GM23338 (cell line): ENCODE data around the gene MROH2A. TPM values are rescaled to one million over a fixed set of nuclear protein-coding genes. Genes with fewer than 3 reads are reported as not detected.
A peak's percentile ranks its signal among the peaks of the same experiment; 100 is the strongest.

Experiments used
- ATAC-seq: fragments of 200-7000 bp; cut with Tn5 transposase; 3 replicates; pipeline ENCODE4 v1.9.1; 2020
- DNase-seq: peaks from one replicate; pipeline ENCODE4 v3.0.0-alpha.2; 2015; ENCODE audit warnings: low spot score
- H2AFZ ChIP-seq: fragments of 200-600 bp; sonication (generic); 2 replicates; pipeline ENCODE4 v1.8.0; 2016; ENCODE audit warnings: antibody characterized with exemption, mild to moderate bottlenecking, moderate library complexity
- H3F3A ChIP-seq: fragments of 200-600 bp; sonication (generic); replicated peaks from 2 replicates; pipeline ENCODE4 v1.8.0; 2017; ENCODE audit warnings: antibody characterized with exemption, mixed run types, low read depth
- H3K27ac ChIP-seq: fragments of 200-600 bp; sonication (generic); 2 replicates; pipeline ENCODE4 v1.6.1; 2016; ENCODE audit warnings: low read depth
- H3K27me3 ChIP-seq: fragments of 200-600 bp; sonication (generic); 2 replicates; pipeline ENCODE4 v1.8.0; 2016; ENCODE audit warnings: mild to moderate bottlenecking, mixed run types, moderate library complexity; ENCODE audit not compliant: insufficient read depth
- H3K36me3 ChIP-seq: fragments of 200-600 bp; sonication (generic); 2 replicates; pipeline ENCODE4 v1.8.0; 2016; ENCODE audit warnings: mild to moderate bottlenecking; ENCODE audit not compliant: insufficient read depth
- H3K4me1 ChIP-seq: fragments of 200-600 bp; sonication (generic); 2 replicates; pipeline ENCODE4 v1.8.0; 2016; ENCODE audit warnings: mild to moderate bottlenecking, moderate library complexity; ENCODE audit not compliant: insufficient read depth
- H3K4me2 ChIP-seq: fragments of 200-600 bp; sonication (generic); 2 replicates; pipeline ENCODE4 v1.7.1; 2017; ENCODE audit warnings: mixed run types
- H3K4me3 ChIP-seq: fragments of 200-600 bp; sonication (generic); 2 replicates; pipeline ENCODE4 v1.6.1; 2016; ENCODE audit warnings: mixed run types
- H3K79me2 ChIP-seq: fragments of 200-600 bp; sonication (generic); replicated peaks from 2 replicates; pipeline ENCODE4 v1.8.0; 2017; ENCODE audit warnings: mild to moderate bottlenecking; ENCODE audit not compliant: insufficient read depth
- H3K9me2 ChIP-seq: fragments of 200-600 bp; sonication (generic); 2 replicates; pipeline ENCODE4 v1.8.0; 2017; ENCODE audit not compliant: insufficient read depth
- H4K20me1 ChIP-seq: fragments of 200-600 bp; sonication (generic); replicated peaks from 2 replicates; pipeline ENCODE4 v1.8.0; 2017; ENCODE audit warnings: mild to moderate bottlenecking; ENCODE audit not compliant: insufficient read depth
- H3K27ac Mint-ChIP-seq: 2 replicates; pipeline ENCODE4 v1.8.0; 2020; ENCODE audit warnings: inconsistent platforms, mild to moderate bottlenecking, moderate library complexity, mixed read lengths
- H3K27me3 Mint-ChIP-seq: 3 replicates; pipeline ENCODE4 v1.8.0; 2022; ENCODE audit warnings: low read depth, mild to moderate bottlenecking, moderate library complexity, mixed read lengths, inconsistent platforms; ENCODE audit not compliant: insufficient read depth, poor library complexity
- H3K36me3 Mint-ChIP-seq: 3 replicates; pipeline ENCODE4 v1.8.0; 2021; ENCODE audit warnings: low read depth, mild to moderate bottlenecking, inconsistent platforms, moderate library complexity, mixed read lengths
- H3K4me1 Mint-ChIP-seq: 3 replicates; pipeline ENCODE4 v1.8.0; 2020; ENCODE audit warnings: mild to moderate bottlenecking, inconsistent platforms, mixed read lengths
- H3K4me3 Mint-ChIP-seq: 3 replicates; pipeline ENCODE4 v1.8.0; 2021; ENCODE audit warnings: moderate library complexity, mild to moderate bottlenecking, inconsistent platforms, mixed read lengths
- H3K9me3 Mint-ChIP-seq: 3 replicates; pipeline ENCODE4 v1.8.0; 2020; ENCODE audit warnings: moderate library complexity, mild to moderate bottlenecking, inconsistent platforms, mixed read lengths
- CTCF ChIP-seq, 2 experiments: fragments of 200-600 bp in 1 of 2; sonication (generic) in 1 of 2; conservative IDR thresholded peaks; 2 replicates each; pipeline versions ENCODE4 v1.5.1 to v1.6.1; 2016 to 2017; ENCODE audit warnings: antibody characterized with exemption in 2 of 2, low read depth in 2 of 2, mild to moderate bottlenecking in 2 of 2, moderate library complexity in 1 of 2
- ETS1 ChIP-seq: IDR thresholded peaks from 2 replicates; pipeline ENCODE4 v1.6.1; 2016; ENCODE audit warnings: antibody characterized with exemption
- EZH2 ChIP-seq: fragments of 200-600 bp; sonication (generic); IDR thresholded peaks from one replicate; pipeline ENCODE4 v1.8.0; 2017; ENCODE audit warnings: antibody characterized with exemption, mild to moderate bottlenecking, low read depth; ENCODE audit not compliant: unreplicated experiment
- EZH2phosphoT487 ChIP-seq: fragments of 200-600 bp; sonication (generic); IDR thresholded peaks from one replicate; pipeline ENCODE4 v1.8.1; 2018; ENCODE audit warnings: antibody characterized with exemption; ENCODE audit not compliant: unreplicated experiment
- JUNB ChIP-seq: IDR thresholded peaks from one replicate; pipeline ENCODE4 v1.6.1; 2016; ENCODE audit warnings: antibody characterized with exemption; ENCODE audit not compliant: unreplicated experiment
- NANOG ChIP-seq: IDR thresholded peaks from 2 replicates; pipeline ENCODE4 v1.6.1; 2016; ENCODE audit warnings: antibody characterized with exemption, borderline replicate concordance
- POLR2AphosphoS5 ChIP-seq: IDR thresholded peaks from 2 replicates; pipeline ENCODE4 v1.6.1; 2016; ENCODE audit warnings: antibody characterized with exemption, low read depth
- REST ChIP-seq: IDR thresholded peaks from one replicate; pipeline ENCODE4 v1.6.1; 2018; ENCODE audit warnings: antibody characterized with exemption; ENCODE audit not compliant: unreplicated experiment
- STAT1 ChIP-seq: IDR thresholded peaks from one replicate; pipeline ENCODE4 v1.6.1; 2016; ENCODE audit warnings: antibody characterized with exemption; ENCODE audit not compliant: unreplicated experiment
- ZNF114 ChIP-seq: fragments of 250-450 bp; sonication (Bioruptor Pico); IDR thresholded peaks from 2 replicates; pipeline ENCODE4 v1.5.0; 2020; ENCODE audit warnings: mild to moderate bottlenecking, moderate library complexity
- ZNF331 ChIP-seq: fragments of 250-450 bp; sonication (Bioruptor Pico); IDR thresholded peaks from 2 replicates; pipeline ENCODE4 v1.5.0; 2020; ENCODE audit warnings: low read depth, mild to moderate bottlenecking, moderate library complexity
- polyA plus RNA-seq: library from polyadenylated mRNA; unstranded; fragments of >200 nt; fragmentation: Nextera tagmentation; extraction: Ambion mirVana; gene quantifications from 2 replicates; pipeline ENCODE4 v1.2.1, GENCODE V29; 2016
- total RNA-seq: library from RNA; depleted of rRNA; stranded (reverse); fragments of >200 nt; shearing (Covaris generic); gene quantifications from 2 replicates; pipeline ENCODE4 v1.2.3, GENCODE V29; 2014

The MROH2A gene
- total and polyA plus RNA-seq, 2 experiments from 2014 or later = not detected

- TF ChIP-seq CTCF (conservative IDR thresholded peaks at IDR 0.05; ENCODE audit: low read depth in 2 of 2) = no peak
- TF ChIP-seq ZNF114 (CRISPR knock-in tag) = no peak
- no peak for TF ChIP-seq ZNF331 (CRISPR knock-in tag)
- TF ChIP-seq ETS1 = no peak
Measured at GRCh38 chr2:233855345-233855744, 77.2 kb downstream of the MROH2A start (continued).

- H3K36me3 Mint-ChIP-seq = peaks cover 28% of the 10 kb centered on the region
- H3K4me1 Mint-ChIP-seq = peaks cover 23% of the 10 kb centered on the region
- Histone ChIP-seq H3K36me3 (peaks cover 21% of the 10 kb centered on the region; the same call in 1 of the 2 replicates), H3K4me3 (no peak overlapping the region), H3K4me2 (no peak overlapping the region), H3K9me2 (peaks cover 6% of the 10 kb centered on the region; the same call in 1 of the 2 replicates), H3K79me2 (peaks cover 31% of the 10 kb centered on the region), H3K27me3 (no peaks in the 10 kb centered on the region), H3F3A (no peaks in the 10 kb centered on the region), H2AFZ (no peak overlapping the region), H3K4me1 (peaks cover 21% of the 10 kb centered on the region), H3K27ac (no peak overlapping the region), H4K20me1 (peaks cover 22% of the 10 kb centered on the region)
- no peak overlapping the region for H3K4me3 Mint-ChIP-seq
- H3K27me3 Mint-ChIP-seq = peaks cover 7% of the 10 kb centered on the region
- no peak for ATAC-seq
- no peaks in the 10 kb centered on the region; the same call in 2 of the 3 replicates for H3K9me3 Mint-ChIP-seq
- TF ChIP-seq POLR2AphosphoS5 = no peak
- TF ChIP-seq ZNF114 (CRISPR knock-in tag) = no peak
- TF ChIP-seq ETS1 = no peak
- TF ChIP-seq EZH2 = no peak
- TF ChIP-seq NANOG = no peak
- TF ChIP-seq ZNF331 (CRISPR knock-in tag) = no peak
- TF ChIP-seq STAT1 = no peak
- TF ChIP-seq EZH2phosphoT487 = no peak
- no peak for TF ChIP-seq REST
- no peak for TF ChIP-seq JUNB
- DNase-seq = peak; percentile 34
- no peak overlapping the region for H3K27ac Mint-ChIP-seq
Measured at GRCh38 chr2:233856184-233856583, 78.1 kb downstream of the MROH2A start.
